ENCODE results near the gene WFDC2.

Gene WFDC2

DNA sequence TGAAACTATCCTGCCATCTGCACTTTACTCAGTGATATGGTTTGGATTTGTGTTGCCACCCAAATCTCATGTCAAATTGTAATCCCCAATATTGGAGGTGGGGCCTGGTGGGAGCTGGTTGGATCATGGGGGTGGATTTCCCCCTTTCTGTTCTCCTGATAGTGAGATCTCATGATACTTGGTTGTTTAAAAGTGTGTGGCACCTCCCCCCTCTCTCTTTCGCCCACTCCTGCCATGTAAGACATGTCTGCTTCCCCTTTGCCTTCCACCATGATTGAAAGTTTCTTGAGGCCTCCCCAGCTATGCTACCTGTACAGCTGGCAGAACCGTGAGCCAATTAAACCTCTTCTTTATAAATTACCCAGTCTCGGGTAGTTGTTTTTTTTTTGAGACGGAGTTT lies 35.6 kb upstream of the WFDC2 start:
- Histone ChIP-seq H3K4me2 (ENCODE audit: low read depth, low read length, poor library complexity, severe bottlenecking) (no peak overlapping the region), H3K9me3 (ENCODE audit: insufficient read depth, low read length) (no peaks in the 10 kb centered on the region)
- TF ChIP-seq CTCF (IDR thresholded peaks at IDR 0.05; ENCODE audit: insufficient read depth, low read length, poor library complexity, severe bottlenecking): no peak
- TF ChIP-seq EZH2phosphoT487 (conservative IDR thresholded peaks at IDR 0.05; ENCODE audit: low read length): no peak

DNA sequence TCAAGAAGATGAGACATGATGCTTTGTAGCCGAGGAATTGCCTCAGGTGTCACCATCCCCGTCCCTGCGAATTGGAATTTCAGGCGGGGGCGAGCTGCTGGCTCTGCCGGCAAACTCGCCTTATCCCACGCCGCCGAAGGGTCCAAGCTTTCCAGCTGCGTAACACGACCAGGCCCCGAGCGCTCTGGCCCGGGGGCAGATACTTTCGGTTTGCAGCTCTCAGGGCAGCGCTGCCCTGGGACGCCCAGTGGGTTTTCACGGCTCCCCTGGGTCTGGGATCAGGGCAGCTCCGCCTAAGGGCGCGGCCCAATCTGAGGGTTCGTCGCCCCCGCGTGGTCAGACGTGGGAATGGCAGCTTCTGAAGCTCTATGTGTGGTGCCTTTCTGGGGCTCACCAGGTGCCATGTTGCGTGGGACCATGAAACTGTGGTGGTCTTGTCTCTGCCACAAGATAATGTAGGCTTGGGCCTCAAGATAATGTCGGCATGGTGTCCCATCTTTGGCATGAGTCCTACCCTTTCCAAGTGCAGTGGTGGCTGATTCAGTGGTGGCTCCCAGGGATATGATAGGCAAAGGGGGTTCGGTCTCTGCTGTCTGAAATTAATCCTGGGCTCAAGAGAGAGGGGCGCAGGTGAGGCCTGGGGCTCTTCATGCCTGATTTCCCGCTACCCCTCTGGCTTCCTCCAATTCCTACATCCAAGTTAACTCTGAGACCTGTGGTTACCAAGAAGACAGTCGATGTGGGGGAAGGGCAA lies 32.6 kb upstream of the WFDC2 start:
- Histone ChIP-seq H3K36me3 (ENCODE audit: low read length) (no peaks in the 10 kb centered on the region), H3K9me2 (replicated peaks; ENCODE audit: insufficient read depth, low read length) (no peaks in the 10 kb centered on the region), H3K9ac (ENCODE audit: low read length) (peak overlapping the region; percentile 49), H4K20me1 (ENCODE audit: low read depth, low read length) (no peaks in the 10 kb centered on the region), H3K27ac (ENCODE audit: low read depth, low read length) (no peak overlapping the region), H3K4me2 (ENCODE audit: low read depth, low read length, poor library complexity, severe bottlenecking) (peak overlapping the region; percentile 72), H3K9me3 (ENCODE audit: insufficient read depth, low read length) (no peaks in the 10 kb centered on the region), H2AFZ (ENCODE audit: low read depth, low read length, severe bottlenecking) (peak overlapping the region; percentile 77), H3K27me3 (ENCODE audit: low read length) (no peaks in the 10 kb centered on the region), H3K4me3 (ENCODE audit: insufficient read depth, low read length, poor library complexity, severe bottlenecking) (peak overlapping the region; percentile 45), H3K79me2 (ENCODE audit: insufficient read depth, low read length) (no peaks in the 10 kb centered on the region), H3F3A (ENCODE audit: insufficient read depth) (peaks cover 21% of the 10 kb centered on the region)
- TF ChIP-seq CTCF (IDR thresholded peaks at IDR 0.05; ENCODE audit: insufficient read depth, low read length, poor library complexity, severe bottlenecking) (peak; percentile 83), EZH2phosphoT487 (conservative IDR thresholded peaks at IDR 0.05; ENCODE audit: low read length) (no peak)

More for the DNA sequence above, 35.6 kb upstream of the WFDC2 start:
- peak overlapping the region; percentile 92; the same call in 1 of the 2 replicates for H3K27ac ChIP-seq (ENCODE audit: low read depth, low read length)
- H2AFZ ChIP-seq (ENCODE audit: low read depth, low read length, severe bottlenecking): no peak overlapping the region
- no peaks in the 10 kb centered on the region for H3K36me3 ChIP-seq (ENCODE audit: low read length)
- H3K9ac ChIP-seq (ENCODE audit: low read length): no peak overlapping the region
- no peaks in the 10 kb centered on the region for H4K20me1 ChIP-seq (ENCODE audit: low read depth, low read length)
- H3K9me2 ChIP-seq (replicated peaks; ENCODE audit: insufficient read depth, low read length): no peaks in the 10 kb centered on the region
- peaks cover 32% of the 10 kb centered on the region for H3F3A ChIP-seq (ENCODE audit: insufficient read depth)
- H3K4me3 ChIP-seq (ENCODE audit: insufficient read depth, low read length, poor library complexity, severe bottlenecking): no peak overlapping the region
- no peaks in the 10 kb centered on the region for H3K79me2 ChIP-seq (ENCODE audit: insufficient read depth, low read length)
- no peaks in the 10 kb centered on the region for H3K27me3 ChIP-seq (ENCODE audit: low read length)

DNA sequence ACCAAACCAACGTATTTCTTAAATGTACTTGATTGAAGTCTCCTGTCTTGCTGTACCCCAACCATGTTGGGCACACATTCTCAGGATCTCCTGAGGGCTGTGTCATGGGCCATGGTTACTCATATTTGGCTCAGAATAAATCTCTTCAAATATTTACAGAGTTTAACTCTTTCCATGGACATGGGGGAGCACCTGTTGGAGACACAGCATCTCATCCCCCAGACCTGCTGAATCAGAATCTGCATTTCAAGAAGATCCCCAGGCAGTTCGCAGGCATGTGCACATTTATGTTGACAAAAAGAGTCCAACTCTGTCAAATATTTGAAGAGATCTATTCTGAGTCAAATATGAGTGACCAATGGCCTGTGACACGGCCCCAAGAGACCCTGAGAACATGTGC lies 29.1 kb upstream of the WFDC2 start:
- TF ChIP-seq EZH2phosphoT487 (conservative IDR thresholded peaks at IDR 0.05; ENCODE audit: low read length) (no peak), CTCF (IDR thresholded peaks at IDR 0.05; ENCODE audit: insufficient read depth, low read length, poor library complexity, severe bottlenecking) (no peak)
- no peak overlapping the region for H2AFZ ChIP-seq (ENCODE audit: low read depth, low read length, severe bottlenecking)
- no peaks in the 10 kb centered on the region for H4K20me1 ChIP-seq (ENCODE audit: low read depth, low read length)
- H3K27ac ChIP-seq (ENCODE audit: low read depth, low read length): no peak overlapping the region
- H3K4me2 ChIP-seq (ENCODE audit: low read depth, low read length, poor library complexity, severe bottlenecking): no peak overlapping the region
- no peaks in the 10 kb centered on the region for H3K9me2 ChIP-seq (replicated peaks; ENCODE audit: insufficient read depth, low read length)
- peaks cover 4% of the 10 kb centered on the region; the same call in 1 of the 2 replicates for H3F3A ChIP-seq (ENCODE audit: insufficient read depth)
- H3K4me3 ChIP-seq (ENCODE audit: insufficient read depth, low read length, poor library complexity, severe bottlenecking): no peak overlapping the region
- no peaks in the 10 kb centered on the region for H3K79me2 ChIP-seq (ENCODE audit: insufficient read depth, low read length)
- H3K9ac ChIP-seq (ENCODE audit: low read length): no peak overlapping the region
- H3K27me3 ChIP-seq (ENCODE audit: low read length): no peaks in the 10 kb centered on the region
- H3K36me3 ChIP-seq (ENCODE audit: low read length): no peaks in the 10 kb centered on the region
- no peaks in the 10 kb centered on the region for H3K9me3 ChIP-seq (ENCODE audit: insufficient read depth, low read length)

Measured in SU-DHL-6 (cell line).